Measurements from ENCODE around the gene ANO4.

DNA sequence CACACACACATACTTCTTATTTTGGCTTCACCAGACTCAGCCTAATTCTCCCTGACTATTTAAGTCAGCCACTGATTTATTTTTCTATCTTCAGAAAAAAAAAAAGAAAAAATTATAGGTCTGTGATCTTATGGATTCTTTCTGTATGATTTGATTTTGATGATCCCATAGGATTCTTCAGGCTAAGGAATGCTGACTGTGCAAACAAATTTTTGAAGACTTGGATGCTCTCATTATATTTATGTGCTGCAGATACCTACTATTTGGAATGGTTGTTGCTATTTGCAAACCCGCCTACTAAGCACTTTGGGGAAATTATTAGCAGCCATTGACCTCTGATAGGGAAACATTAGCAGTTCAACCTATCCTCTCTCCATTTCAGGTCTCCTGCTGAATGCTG, 4.0 kb upstream of the ANO4 start:
- TF ChIP-seq, protein P1, sequence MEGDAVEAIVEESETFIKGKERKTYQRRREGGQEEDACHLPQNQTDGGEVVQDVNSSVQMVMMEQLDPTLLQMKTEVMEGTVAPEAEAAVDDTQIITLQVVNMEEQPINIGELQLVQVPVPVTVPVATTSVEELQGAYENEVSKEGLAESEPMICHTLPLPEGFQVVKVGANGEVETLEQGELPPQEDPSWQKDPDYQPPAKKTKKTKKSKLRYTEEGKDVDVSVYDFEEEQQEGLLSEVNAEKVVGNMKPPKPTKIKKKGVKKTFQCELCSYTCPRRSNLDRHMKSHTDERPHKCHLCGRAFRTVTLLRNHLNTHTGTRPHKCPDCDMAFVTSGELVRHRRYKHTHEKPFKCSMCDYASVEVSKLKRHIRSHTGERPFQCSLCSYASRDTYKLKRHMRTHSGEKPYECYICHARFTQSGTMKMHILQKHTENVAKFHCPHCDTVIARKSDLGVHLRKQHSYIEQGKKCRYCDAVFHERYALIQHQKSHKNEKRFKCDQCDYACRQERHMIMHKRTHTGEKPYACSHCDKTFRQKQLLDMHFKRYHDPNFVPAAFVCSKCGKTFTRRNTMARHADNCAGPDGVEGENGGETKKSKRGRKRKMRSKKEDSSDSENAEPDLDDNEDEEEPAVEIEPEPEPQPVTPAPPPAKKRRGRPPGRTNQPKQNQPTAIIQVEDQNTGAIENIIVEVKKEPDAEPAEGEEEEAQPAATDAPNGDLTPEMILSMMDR (IDR thresholded peaks at IDR 0.05), result no peak
- TF ChIP-seq POLR2A (IDR thresholded peaks at IDR 0.05), result no peak

All from ovary (tissue), 3 donors.